H9 (cell line): Measurements from ENCODE around the gene DPP10. TPM values are rescaled to one million over a fixed set of nuclear protein-coding genes. Genes with fewer than 3 reads are reported as not detected.
"Not testable (repeated sequence)": the region's sequence is repeated elsewhere in the genome, so short reads cannot be mapped to it uniquely, and the experiment has no call there.

ENCODE experiments used
- DNase-seq: peaks from one replicate; pipeline ENCODE4 v3.0.0-alpha.2; 2017
- H2AFZ ChIP-seq: one replicate; pipeline ENCODE4 v1.6.1; 2013; ENCODE audit warnings: mild to moderate bottlenecking, low read length, control low read depth, moderate library complexity
- H2AK5ac ChIP-seq: 2 replicates; pipeline ENCODE4 v1.6.1; 2013; ENCODE audit warnings: low read length, control low read depth, mixed read lengths; ENCODE audit not compliant: insufficient read length
- H2BK120ac ChIP-seq: one replicate; pipeline ENCODE4 v1.6.1; 2013; ENCODE audit warnings: low read depth, mild to moderate bottlenecking, low read length, control low read depth, inconsistent platforms; ENCODE audit not compliant: poor library complexity, severe bottlenecking
- H2BK12ac ChIP-seq: 2 replicates; pipeline ENCODE4 v1.6.1; 2013; ENCODE audit warnings: low read length, control low read depth, mixed read lengths, low read depth; ENCODE audit not compliant: insufficient read length
- H2BK15ac ChIP-seq: 2 replicates; pipeline ENCODE4 v1.6.1; 2013; ENCODE audit warnings: low read depth, low read length, control low read depth
- H2BK20ac ChIP-seq: one replicate; pipeline ENCODE4 v1.6.1; 2013; ENCODE audit warnings: low read depth, mild to moderate bottlenecking, low read length, control low read depth, inconsistent platforms; ENCODE audit not compliant: poor library complexity, severe bottlenecking
- H2BK5ac ChIP-seq: 2 replicates; pipeline ENCODE4 v1.6.1; 2013; ENCODE audit warnings: low read length, control low read depth, mixed read lengths; ENCODE audit not compliant: insufficient read length
- H3K14ac ChIP-seq: 2 replicates; pipeline ENCODE4 v1.6.1; 2013; ENCODE audit warnings: low read length, control low read depth; ENCODE audit not compliant: insufficient read depth
- H3K18ac ChIP-seq: 2 replicates; pipeline ENCODE4 v1.6.1; 2013; ENCODE audit warnings: low read depth, mild to moderate bottlenecking, mixed read lengths, low read length, control low read depth; ENCODE audit not compliant: insufficient read length
- H3K23ac ChIP-seq: 2 replicates; pipeline ENCODE4 v1.6.1; 2013; ENCODE audit warnings: low read length, control low read depth, mixed read lengths, low read depth; ENCODE audit not compliant: insufficient read length
- H3K23me2 ChIP-seq: 2 replicates; pipeline ENCODE4 v1.6.1; 2013; ENCODE audit warnings: low read depth, mild to moderate bottlenecking, mixed read lengths, low read length, control low read depth; ENCODE audit not compliant: insufficient read length, poor library complexity, severe bottlenecking
- H3K27ac ChIP-seq: 2 replicates; pipeline ENCODE4 v1.5.1; 2013; ENCODE audit warnings: low read length, control low read depth, mixed read lengths, low read depth; ENCODE audit not compliant: insufficient read length
- H3K27me3 ChIP-seq: 2 replicates; pipeline ENCODE4 v1.6.1; 2013; ENCODE audit warnings: low read length, control low read depth, inconsistent platforms; ENCODE audit not compliant: insufficient read depth
- H3K4ac ChIP-seq: 2 replicates; pipeline ENCODE4 v1.6.1; 2013; ENCODE audit warnings: low read depth, mild to moderate bottlenecking, control low read depth, inconsistent platforms, low read length, moderate library complexity
- H3K4me1 ChIP-seq: 2 replicates; pipeline ENCODE4 v1.6.1; 2013; ENCODE audit warnings: low read length, control low read depth, inconsistent platforms; ENCODE audit not compliant: insufficient read depth
- H3K4me2 ChIP-seq: 2 replicates; pipeline ENCODE4 v1.6.1; 2013; ENCODE audit warnings: low read length, control low read depth, mixed read lengths; ENCODE audit not compliant: insufficient read length, insufficient read depth
- H3K56ac ChIP-seq: 2 replicates; pipeline ENCODE4 v1.6.1; 2013; ENCODE audit warnings: low read depth, mild to moderate bottlenecking, mixed read lengths, low read length, control low read depth; ENCODE audit not compliant: insufficient read length
- H3K79me1 ChIP-seq: 2 replicates; pipeline ENCODE4 v1.6.1; 2013; ENCODE audit warnings: low read depth, mild to moderate bottlenecking, moderate library complexity, low read length, control low read depth, inconsistent platforms; ENCODE audit not compliant: insufficient read depth, poor library complexity, severe bottlenecking
- H3K79me2 ChIP-seq: 2 replicates; pipeline ENCODE4 v1.6.1; 2013; ENCODE audit warnings: low read length, control low read depth, inconsistent platforms; ENCODE audit not compliant: insufficient read depth
- H3K9ac ChIP-seq: 2 replicates; pipeline ENCODE4 v1.6.1; 2013; ENCODE audit warnings: low read length, control low read depth, mixed read lengths; ENCODE audit not compliant: insufficient read length; ENCODE audit errors: extremely low read depth
- H3K9me3 ChIP-seq: one replicate; pipeline ENCODE4 v1.6.1; 2013; ENCODE audit warnings: low read depth, low read length, inconsistent platforms; ENCODE audit not compliant: control insufficient read depth
- H3T11ph ChIP-seq: one replicate; pipeline ENCODE4 v1.6.1; 2013; ENCODE audit warnings: mild to moderate bottlenecking, low read length, control low read depth, inconsistent platforms
- H4K20me1 ChIP-seq: one replicate; pipeline ENCODE4 v1.6.1; 2013; ENCODE audit not compliant: control insufficient read depth, insufficient read length, insufficient read depth
- H4K5ac ChIP-seq: 2 replicates; pipeline ENCODE4 v1.6.1; 2013; ENCODE audit warnings: low read depth, mild to moderate bottlenecking, mixed read lengths, low read length, control low read depth; ENCODE audit not compliant: insufficient read length
- H4K8ac ChIP-seq: replicated peaks from 2 replicates; pipeline ENCODE4 v1.6.1; 2013; ENCODE audit warnings: low read length, control low read depth, mixed read lengths, low read depth; ENCODE audit not compliant: insufficient read length
- H4K91ac ChIP-seq: 2 replicates; pipeline ENCODE4 v1.6.1; 2013; ENCODE audit warnings: low read depth, mild to moderate bottlenecking, moderate library complexity, mixed read lengths, low read length, control low read depth; ENCODE audit not compliant: insufficient read length
- H3K27ac Mint-ChIP-seq, 3 experiments: 2 replicates in 2 of 3; 3 replicates in 1 of 3; pipeline ENCODE4 v1.8.0; 2020 to 2021; ENCODE audit warnings: mixed read lengths in 3 of 3, mild to moderate bottlenecking in 1 of 3, moderate library complexity in 1 of 3
- H3K27me3 Mint-ChIP-seq: 2 replicates; pipeline ENCODE4 v1.8.0; 2021; ENCODE audit warnings: low read depth, mild to moderate bottlenecking, moderate library complexity, mixed read lengths
- H3K36me3 Mint-ChIP-seq, 3 experiments: 2 replicates in 2 of 3; 3 replicates in 1 of 3; pipeline ENCODE4 v1.8.0; 2020 to 2021; ENCODE audit warnings: low read depth in 3 of 3, mixed read lengths in 3 of 3; ENCODE audit not compliant: insufficient read depth in 1 of 3
- H3K4me1 Mint-ChIP-seq, 2 experiments: 2 replicates each; pipeline ENCODE4 v1.8.0; 2020; ENCODE audit warnings: mixed read lengths in 2 of 2
- H3K4me3 Mint-ChIP-seq, 2 experiments: 2 replicates in 1 of 2; 3 replicates in 1 of 2; pipeline ENCODE4 v1.8.0; 2020 to 2021; ENCODE audit warnings: mild to moderate bottlenecking in 2 of 2, mixed read lengths in 2 of 2, moderate library complexity in 1 of 2
- H3K9me3 Mint-ChIP-seq, 2 experiments: 2 replicates in 1 of 2; 3 replicates in 1 of 2; pipeline ENCODE4 v1.8.0; 2020; ENCODE audit warnings: mild to moderate bottlenecking in 2 of 2, mixed read lengths in 2 of 2, moderate library complexity in 1 of 2
- CTCF ChIP-seq: fragments of 200-600 bp; sonication (generic); conservative IDR thresholded peaks from 3 replicates; pipeline ENCODE4 v1.8.0; 2021; ENCODE audit warnings: antibody characterized with exemption, mild to moderate bottlenecking
- WGBS: extraction: QIAGEN DNeasy Blood & Tissue Kit; methylation state at CpG from one replicate; pipeline ENCODE4 v1.1.7; 2013; ENCODE audit warnings: missing lambda C conversion rate, low lambda C conversion rate, mixed read lengths; ENCODE audit not compliant: insufficient read length; ENCODE audit errors: extremely low coverage; 5-methylcytosine and 5-hydroxymethylcytosine counted together
- total RNA-seq: library from RNA; stranded (reverse); gene quantifications from 2 replicates; pipeline ENCODE4 v1.2.1, GENCODE V29; 2021

Gene DPP10
- total RNA-seq, 1 experiment from 2014 or later: 11.3 TPM

GRCh38 chr2:114518738-114519137 is 76.3 kb downstream of the DPP10 start:
- no peak overlapping the region for H3K18ac ChIP-seq
- no peak overlapping the region for H4K91ac ChIP-seq
- no peak overlapping the region for H3K4me2 ChIP-seq
- no peak overlapping the region for H3T11ph ChIP-seq
- Mint-ChIP-seq H3K27me3 (no peaks in the 10 kb centered on the region), H3K9me3 (peaks cover 9 to 23% of the 10 kb centered on the region in 2 experiments), H3K4me3 (no peak overlapping the region), H3K36me3 (peaks cover 0 to 21% (median 4%) of the 10 kb centered on the region in 3 experiments; a peak in 5 of 7 replicates), H3K4me1 (peaks cover 22 to 26% of the 10 kb centered on the region in 2 experiments), H3K27ac (no peak overlapping the region; a peak in 1 of 7 replicates)
- H3K27ac ChIP-seq: no peak overlapping the region
- H3K4me1 ChIP-seq: no peaks in the 10 kb centered on the region
- no peak overlapping the region for H2BK120ac ChIP-seq
- H2BK15ac ChIP-seq: no peak overlapping the region
- H2BK12ac ChIP-seq: no peak overlapping the region
- H3K56ac ChIP-seq: no peak overlapping the region
- no peak overlapping the region for H2AK5ac ChIP-seq
- DNase-seq: no peak
- no peak overlapping the region for H3K4ac ChIP-seq
- WGBS: no CpG with 5 or more reads among the region's 5 CpGs
- no peak overlapping the region for H3K14ac ChIP-seq
- no peak overlapping the region for H3K9ac ChIP-seq
- no peaks in the 10 kb centered on the region for H3K27me3 ChIP-seq
- no peak overlapping the region for H3K23ac ChIP-seq
- H3K23me2 ChIP-seq: no peaks in the 10 kb centered on the region
- no peaks in the 10 kb centered on the region for H3K79me2 ChIP-seq
- no peak for TF ChIP-seq CTCF
- H3K9me3 ChIP-seq: no peaks in the 10 kb centered on the region
- no peaks in the 10 kb centered on the region for H3K79me1 ChIP-seq
- no peak overlapping the region for H2BK20ac ChIP-seq
- H2BK5ac ChIP-seq: no peak overlapping the region
- no peak overlapping the region for H4K8ac ChIP-seq
- H4K20me1 ChIP-seq: no peaks in the 10 kb centered on the region
- no peak overlapping the region for H4K5ac ChIP-seq
- H2AFZ ChIP-seq: no peak overlapping the region

- not testable (repeated sequence) for DNase-seq
Observed at GRCh38 chr2:114522612-114523011, 80.2 kb downstream of the DPP10 start.

More at GRCh38 chr2:114522612-114523011, 80.2 kb downstream of the DPP10 start:
- not testable (repeated sequence) for H3K18ac ChIP-seq, H4K5ac ChIP-seq, H3K4me1 Mint-ChIP-seq, H2AFZ ChIP-seq, H2BK5ac ChIP-seq, H3K27ac Mint-ChIP-seq, H3K27ac ChIP-seq, H3K9ac ChIP-seq, H2AK5ac ChIP-seq, H3K14ac ChIP-seq, H3K23ac ChIP-seq, H3K4me1 ChIP-seq, H3K79me2 ChIP-seq, H2BK12ac ChIP-seq, H2BK120ac ChIP-seq, H2BK20ac ChIP-seq, H3K27me3 Mint-ChIP-seq, H3K23me2 ChIP-seq, H3K9me3 ChIP-seq, H3K27me3 ChIP-seq, H3T11ph ChIP-seq, H3K4me3 Mint-ChIP-seq, H2BK15ac ChIP-seq, H4K91ac ChIP-seq, H3K79me1 ChIP-seq, H4K20me1 ChIP-seq, H3K4me2 ChIP-seq, H3K56ac ChIP-seq, H4K8ac ChIP-seq, H3K4ac ChIP-seq
- Mint-ChIP-seq H3K36me3 (peaks cover 0 to 21% (median 4%) of the 10 kb centered on the region in 3 experiments; a peak in 5 of 7 replicates), H3K9me3 (peaks cover 9 to 23% of the 10 kb centered on the region in 2 experiments)
- whole genome bisulfite sequencing: no CpG with 5 or more reads among the region's 4 CpGs
